HEK293 (cell line): ENCODE data around the gene POLR1F.

ENCODE experiments used
- KLF10 ChIP-seq: fragments of 450-650 bp; IDR thresholded peaks from 2 replicates; pipeline ENCODE4 v1.5.1; 2018; ENCODE audit warnings: missing biosample characterization, mild to moderate bottlenecking, missing genetic modification characterization
- TRIM28 ChIP-seq: IDR thresholded peaks from 2 replicates; pipeline ENCODE4 v1.6.1; 2011; ENCODE audit warnings: low read length, control low read depth, borderline replicate concordance
- ZFP3 ChIP-seq: fragments of 450-650 bp; formaldehyde crosslinking; IDR thresholded peaks from 2 replicates; pipeline ENCODE4 v1.5.1; 2016; ENCODE audit warnings: low read depth, missing biosample characterization, missing genetic modification characterization
- ZNF48 ChIP-seq: fragments of 450-650 bp; formaldehyde crosslinking; IDR thresholded peaks from 2 replicates; pipeline ENCODE4 v1.5.1; 2016; ENCODE audit warnings: missing biosample characterization, missing genetic modification characterization
- ZNF677 ChIP-seq: fragments of 450-650 bp; IDR thresholded peaks from 2 replicates; pipeline ENCODE4 v1.5.0; 2018; ENCODE audit warnings: missing biosample characterization, mild to moderate bottlenecking, missing genetic modification characterization, moderate library complexity
- TF ChIP-seq, protein P1 (sequence below): fragments of 450-650 bp; formaldehyde crosslinking; IDR thresholded peaks from 2 replicates; pipeline ENCODE4 v1.5.1; 2016; ENCODE audit warnings: missing biosample characterization, missing genetic modification characterization

- TF ChIP-seq, protein P1, sequence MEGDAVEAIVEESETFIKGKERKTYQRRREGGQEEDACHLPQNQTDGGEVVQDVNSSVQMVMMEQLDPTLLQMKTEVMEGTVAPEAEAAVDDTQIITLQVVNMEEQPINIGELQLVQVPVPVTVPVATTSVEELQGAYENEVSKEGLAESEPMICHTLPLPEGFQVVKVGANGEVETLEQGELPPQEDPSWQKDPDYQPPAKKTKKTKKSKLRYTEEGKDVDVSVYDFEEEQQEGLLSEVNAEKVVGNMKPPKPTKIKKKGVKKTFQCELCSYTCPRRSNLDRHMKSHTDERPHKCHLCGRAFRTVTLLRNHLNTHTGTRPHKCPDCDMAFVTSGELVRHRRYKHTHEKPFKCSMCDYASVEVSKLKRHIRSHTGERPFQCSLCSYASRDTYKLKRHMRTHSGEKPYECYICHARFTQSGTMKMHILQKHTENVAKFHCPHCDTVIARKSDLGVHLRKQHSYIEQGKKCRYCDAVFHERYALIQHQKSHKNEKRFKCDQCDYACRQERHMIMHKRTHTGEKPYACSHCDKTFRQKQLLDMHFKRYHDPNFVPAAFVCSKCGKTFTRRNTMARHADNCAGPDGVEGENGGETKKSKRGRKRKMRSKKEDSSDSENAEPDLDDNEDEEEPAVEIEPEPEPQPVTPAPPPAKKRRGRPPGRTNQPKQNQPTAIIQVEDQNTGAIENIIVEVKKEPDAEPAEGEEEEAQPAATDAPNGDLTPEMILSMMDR, result no peak
- no peak for TF ChIP-seq TRIM28
- no peak for TF ChIP-seq ZFP3 (tag by site-specific recombination)
- TF ChIP-seq KLF10 (tag by site-specific recombination), result no peak
- TF ChIP-seq ZNF48 (tag by site-specific recombination), result no peak
- no peak for TF ChIP-seq ZNF677
These were observed 16.9 kb upstream of the POLR1F start for GRCh38 chr7:19725770-19726169.
